Measurements from ENCODE around the gene SUSD3. TPM values are rescaled to one million over a fixed set of nuclear protein-coding genes. Genes with fewer than 3 reads are reported as not detected.

Gene SUSD3
- total RNA-seq, 2 experiments from 2014 or later: 81.1 to 85.8 TPM

GRCh38 chr9:93022066-93022465 is 36.4 kb upstream of the SUSD3 start:
- ChIA-PET POLR2A (no interaction called here), CTCF (interaction anchor here (0.8 kb wide), 1 partner anchor 38 kb away, joined by 3 read pairs; no protein-coding TSS in a partner anchor)
- no peak for DNase-seq
- H3K4me1 Mint-ChIP-seq: peaks cover 71% of the 10 kb centered on the region
- H3K36me3 Mint-ChIP-seq (ENCODE audit: low read depth): peaks cover 65% of the 10 kb centered on the region
- no peaks in the 10 kb centered on the region for H3K27me3 Mint-ChIP-seq
- H3K27ac Mint-ChIP-seq: peak overlapping the region; percentile 50
- no peaks in the 10 kb centered on the region for H3K9me3 Mint-ChIP-seq
- H3K4me3 Mint-ChIP-seq: no peak overlapping the region

GRCh38 chr9:93022721-93023520 is 35.6 kb upstream of the SUSD3 start:
- H3K9me3 Mint-ChIP-seq: no peaks in the 10 kb centered on the region
- DNase-seq: no peak
- POLR2A ChIA-PET: no interaction called here
- H3K4me1 Mint-ChIP-seq: peaks cover 77% of the 10 kb centered on the region
- CTCF ChIA-PET: interaction anchor here (0.7 to 0.8 kb wide), 2 partner anchors 19 to 38 kb away, joined by 3 read pairs; no protein-coding TSS in a partner anchor
- no peak overlapping the region for H3K4me3 Mint-ChIP-seq
- no peaks in the 10 kb centered on the region for H3K27me3 Mint-ChIP-seq
- H3K36me3 Mint-ChIP-seq (ENCODE audit: low read depth): peaks cover 64% of the 10 kb centered on the region
- peak overlapping the region; percentile 73 for H3K27ac Mint-ChIP-seq

GRCh38 chr9:93023521-93023815 is 35.0 kb upstream of the SUSD3 start:
- Mint-ChIP-seq H3K27me3 (no peaks in the 10 kb centered on the region), H3K27ac (peak overlapping the region; percentile 73), H3K36me3 (ENCODE audit: low read depth) (peaks cover 64% of the 10 kb centered on the region), H3K9me3 (no peaks in the 10 kb centered on the region), H3K4me1 (peaks cover 77% of the 10 kb centered on the region), H3K4me3 (no peak overlapping the region)
- POLR2A ChIA-PET: no interaction called here
- no peak for DNase-seq
- CTCF ChIA-PET: no interaction called here

GRCh38 chr9:93024646-93024910 is 33.9 kb upstream of the SUSD3 start:
- Mint-ChIP-seq H3K9me3 (no peaks in the 10 kb centered on the region), H3K36me3 (ENCODE audit: low read depth) (peaks cover 62% of the 10 kb centered on the region), H3K27ac (peak overlapping the region; percentile 93), H3K4me3 (no peak overlapping the region), H3K27me3 (no peaks in the 10 kb centered on the region), H3K4me1 (peaks cover 78% of the 10 kb centered on the region)
- DNase-seq: no peak
- CTCF ChIA-PET: interaction anchor here (1.2 to 2.1 kb wide), 3 partner anchors 9 to 22 kb away, joined by 3 to 11 read pairs (median 3); no protein-coding TSS in a partner anchor
- POLR2A ChIA-PET: no interaction called here

- Mint-ChIP-seq H3K9me3 (no peaks in the 10 kb centered on the region), H3K4me3 (no peak overlapping the region), H3K4me1 (peaks cover 80% of the 10 kb centered on the region), H3K27me3 (no peaks in the 10 kb centered on the region), H3K27ac (peak overlapping the region; percentile 93), H3K36me3 (ENCODE audit: low read depth) (peaks cover 66% of the 10 kb centered on the region)
- peak; percentile 40 for DNase-seq
- ChIA-PET CTCF (interaction anchor here (0.6 to 2.1 kb wide), 6 partner anchors 10 to 71 kb away, joined by 3 to 11 read pairs (median 4); no protein-coding TSS in a partner anchor), POLR2A (no interaction called here)
These were observed 33.4 kb upstream of the SUSD3 start for GRCh38 chr9:93024986-93025630.

GRCh38 chr9:93025736-93026135 is 32.8 kb upstream of the SUSD3 start:
- POLR2A ChIA-PET: no interaction called here
- Mint-ChIP-seq H3K9me3 (no peaks in the 10 kb centered on the region), H3K36me3 (ENCODE audit: low read depth) (peaks cover 71% of the 10 kb centered on the region), H3K4me3 (no peak overlapping the region), H3K4me1 (peaks cover 78% of the 10 kb centered on the region), H3K27ac (peak overlapping the region; percentile 93), H3K27me3 (no peaks in the 10 kb centered on the region)
- CTCF ChIA-PET: interaction anchor here (0.6 to 2.1 kb wide), 7 partner anchors 10 to 83 kb away, joined by 3 to 11 read pairs (median 3); no protein-coding TSS in a partner anchor
- no peak for DNase-seq

GRCh38 chr9:93026640-93027039 is 31.9 kb upstream of the SUSD3 start:
- no peak for DNase-seq
- no peaks in the 10 kb centered on the region for H3K27me3 Mint-ChIP-seq
- ChIA-PET POLR2A (no interaction called here), CTCF (interaction anchor here (0.8 to 2.1 kb wide), 6 partner anchors 11 to 82 kb away, joined by 3 to 11 read pairs (median 4); no protein-coding TSS in a partner anchor)
- no peaks in the 10 kb centered on the region for H3K9me3 Mint-ChIP-seq
- H3K27ac Mint-ChIP-seq: peak overlapping the region; percentile 98
- no peak overlapping the region for H3K4me3 Mint-ChIP-seq
- H3K4me1 Mint-ChIP-seq: peaks cover 79% of the 10 kb centered on the region
- peaks cover 73% of the 10 kb centered on the region for H3K36me3 Mint-ChIP-seq (ENCODE audit: low read depth)

- H3K4me3 Mint-ChIP-seq: peak overlapping the region; percentile 71
- H3K27ac Mint-ChIP-seq: peak overlapping the region; percentile 98
- CTCF ChIA-PET: interaction anchor here (0.6 to 2.4 kb wide), 5 partner anchors 9 to 242 kb away, joined by 3 to 6 read pairs (median 4); no protein-coding TSS in a partner anchor
- POLR2A ChIA-PET: interaction anchor here (0.6 to 0.8 kb wide), 4 partner anchors 10 to 62 kb away, joined by 3 to 6 read pairs (median 3); no protein-coding TSS in a partner anchor
- H3K9me3 Mint-ChIP-seq: no peaks in the 10 kb centered on the region
- H3K27me3 Mint-ChIP-seq: no peaks in the 10 kb centered on the region
- DNase-seq: no peak
- H3K36me3 Mint-ChIP-seq (ENCODE audit: low read depth): peaks cover 74% of the 10 kb centered on the region
- peaks cover 76% of the 10 kb centered on the region for H3K4me1 Mint-ChIP-seq
These were observed 30.8 kb upstream of the SUSD3 start for GRCh38 chr9:93027750-93028149.

GRCh38 chr9:93028448-93029006 is 30.0 kb upstream of the SUSD3 start:
- DNase-seq: peak; percentile 86
- H3K9me3 Mint-ChIP-seq: no peaks in the 10 kb centered on the region
- peak overlapping the region; percentile 71 for H3K4me3 Mint-ChIP-seq
- no peaks in the 10 kb centered on the region for H3K27me3 Mint-ChIP-seq
- H3K27ac Mint-ChIP-seq: peak overlapping the region; percentile 98
- H3K36me3 Mint-ChIP-seq (ENCODE audit: low read depth): peaks cover 70% of the 10 kb centered on the region
- peaks cover 72% of the 10 kb centered on the region for H3K4me1 Mint-ChIP-seq
- POLR2A ChIA-PET: interaction anchor here (0.6 to 0.8 kb wide), 4 partner anchors 9 to 71 kb away, joined by 3 to 6 read pairs (median 4); no protein-coding TSS in a partner anchor
- CTCF ChIA-PET: interaction anchor here (0.6 to 2.4 kb wide), 8 partner anchors 9 to 1125 kb away, joined by 3 to 6 read pairs (median 4); no protein-coding TSS in a partner anchor

GRCh38 chr9:93030642-93031628 is 27.6 kb upstream of the SUSD3 start:
- Mint-ChIP-seq H3K36me3 (ENCODE audit: low read depth) (peaks cover 73% of the 10 kb centered on the region), H3K9me3 (no peaks in the 10 kb centered on the region), H3K4me1 (peaks cover 53% of the 10 kb centered on the region), H3K27ac (peak overlapping the region; percentile 98), H3K27me3 (no peaks in the 10 kb centered on the region), H3K4me3 (no peak overlapping the region)
- CTCF ChIA-PET: interaction anchor here (0.6 kb wide), 2 partner anchors 50 to 666 kb away, joined by 3 to 4 read pairs; no protein-coding TSS in a partner anchor
- POLR2A ChIA-PET: no interaction called here
- no peak for DNase-seq

- peaks cover 49% of the 10 kb centered on the region for H3K4me1 Mint-ChIP-seq
- peaks cover 70% of the 10 kb centered on the region for H3K36me3 Mint-ChIP-seq (ENCODE audit: low read depth)
- POLR2A ChIA-PET: no interaction called here
- H3K4me3 Mint-ChIP-seq: no peak overlapping the region
- CTCF ChIA-PET: interaction anchor here (0.6 to 1.1 kb wide), 4 partner anchors 15 to 667 kb away, joined by 3 to 6 read pairs (median 4); no protein-coding TSS in a partner anchor
- H3K27ac Mint-ChIP-seq: peak overlapping the region; percentile 82
- no peaks in the 10 kb centered on the region for H3K27me3 Mint-ChIP-seq
- DNase-seq: no peak
- no peaks in the 10 kb centered on the region for H3K9me3 Mint-ChIP-seq
These were observed 26.7 kb upstream of the SUSD3 start for GRCh38 chr9:93031629-93032430.

Measured in activated CD4-positive, alpha-beta T cell treated with anti-CD3 and anti-CD28 coated beads, Interleukin-2, amount 10 ng/mL, durations not matched to agents 7 days and 5 days (primary cell).